ENCODE measurements around the gene RPS6KA3.
"Not testable (repeated sequence)": the region's sequence is repeated elsewhere in the genome, so short reads cannot be mapped to it uniquely, and the experiment has no call there.

The RPS6KA3 gene

GRCh38 chrX:20171887-20172286 is 94.8 kb downstream of the RPS6KA3 start:
- ATAC-seq (ENCODE audit: low read depth) (no peak), DNase-seq (ENCODE audit: low spot score) (no peak)
- Histone ChIP-seq H3K4me3 (ENCODE audit: severe bottlenecking) (no peak overlapping the region), H3K4me1 (ENCODE audit: insufficient read depth, poor library complexity, severe bottlenecking) (no peaks in the 10 kb centered on the region), H3K36me3 (ENCODE audit: low read depth) (peaks cover 36% of the 10 kb centered on the region), H3K27ac (ENCODE audit: poor library complexity, severe bottlenecking) (no peak overlapping the region), H3K27me3 (ENCODE audit: insufficient read depth, poor library complexity, severe bottlenecking) (no peaks in the 10 kb centered on the region), H3K9me3 (ENCODE audit: severe bottlenecking) (no peaks in the 10 kb centered on the region)
- TF ChIP-seq CTCF (IDR thresholded peaks at IDR 0.05; ENCODE audit: poor library complexity, severe bottlenecking), result no peak

DNA sequence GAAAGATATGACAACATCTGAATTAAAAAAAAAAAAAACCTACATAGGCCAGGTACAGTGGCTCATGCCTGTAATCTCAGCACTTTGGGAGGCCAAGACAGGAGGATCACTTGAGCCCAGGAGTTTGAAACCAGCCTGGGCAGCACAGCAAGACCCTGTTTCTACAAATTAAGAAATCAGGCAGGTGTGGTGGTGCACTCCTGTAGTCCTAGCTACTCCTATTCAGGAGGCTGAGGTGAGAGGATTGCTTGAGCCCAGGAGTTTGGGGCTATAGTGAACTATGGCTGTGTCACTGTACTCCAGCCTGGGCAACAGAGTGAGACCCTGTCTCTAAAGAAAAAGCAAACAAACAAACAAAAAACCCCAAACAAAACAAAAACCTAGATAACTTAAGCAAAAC is 104.2 kb downstream of the RPS6KA3 start:
- not testable (repeated sequence) for H3K27ac ChIP-seq (ENCODE audit: poor library complexity, severe bottlenecking); H3K9me3 ChIP-seq (ENCODE audit: severe bottlenecking); DNase-seq (ENCODE audit: low spot score); ATAC-seq (ENCODE audit: low read depth); H3K27me3 ChIP-seq (ENCODE audit: insufficient read depth, poor library complexity, severe bottlenecking); H3K4me1 ChIP-seq (ENCODE audit: insufficient read depth, poor library complexity, severe bottlenecking); H3K4me3 ChIP-seq (ENCODE audit: severe bottlenecking); H3K36me3 ChIP-seq (ENCODE audit: low read depth)

DNA sequence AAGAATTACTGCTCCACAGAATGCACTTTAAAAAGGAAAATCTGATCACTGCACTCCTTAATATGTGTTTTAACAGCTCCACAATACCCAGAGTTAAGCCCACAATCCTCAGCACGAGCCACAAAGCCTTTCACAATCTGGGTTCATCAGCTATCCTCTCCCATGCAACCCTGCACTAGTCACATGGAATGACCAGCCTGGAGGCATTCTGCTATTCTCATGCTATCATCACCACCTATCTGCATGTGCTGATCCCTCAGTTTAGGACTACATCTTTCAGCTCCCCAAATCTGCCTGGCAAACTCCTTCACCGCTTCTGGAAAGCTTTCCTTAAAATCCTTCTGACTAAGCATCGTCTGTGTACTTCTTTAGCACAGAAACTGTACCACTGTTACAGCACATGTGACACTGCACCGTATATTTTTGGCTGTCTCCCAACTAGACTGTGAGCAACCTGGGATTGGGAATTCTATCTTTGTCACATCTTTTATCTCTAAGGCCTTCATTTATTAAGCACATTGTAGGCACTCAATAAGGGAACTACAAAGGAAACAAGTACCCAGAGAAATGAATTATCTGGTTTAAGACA is 106.8 kb downstream of the RPS6KA3 start:
- Histone ChIP-seq H3K36me3 (ENCODE audit: low read depth) (peaks cover 7% of the 10 kb centered on the region; the same call in 1 of the 2 replicates), H3K4me1 (ENCODE audit: insufficient read depth, poor library complexity, severe bottlenecking) (no peaks in the 10 kb centered on the region), H3K4me3 (ENCODE audit: severe bottlenecking) (no peak overlapping the region), H3K27ac (ENCODE audit: poor library complexity, severe bottlenecking) (no peak overlapping the region), H3K9me3 (ENCODE audit: severe bottlenecking) (no peaks in the 10 kb centered on the region), H3K27me3 (ENCODE audit: insufficient read depth, poor library complexity, severe bottlenecking) (no peaks in the 10 kb centered on the region)
- TF ChIP-seq CTCF (IDR thresholded peaks at IDR 0.05; ENCODE audit: poor library complexity, severe bottlenecking), result no peak
- DNase-seq (ENCODE audit: low spot score) (no peak), ATAC-seq (ENCODE audit: low read depth) (no peak)

DNA sequence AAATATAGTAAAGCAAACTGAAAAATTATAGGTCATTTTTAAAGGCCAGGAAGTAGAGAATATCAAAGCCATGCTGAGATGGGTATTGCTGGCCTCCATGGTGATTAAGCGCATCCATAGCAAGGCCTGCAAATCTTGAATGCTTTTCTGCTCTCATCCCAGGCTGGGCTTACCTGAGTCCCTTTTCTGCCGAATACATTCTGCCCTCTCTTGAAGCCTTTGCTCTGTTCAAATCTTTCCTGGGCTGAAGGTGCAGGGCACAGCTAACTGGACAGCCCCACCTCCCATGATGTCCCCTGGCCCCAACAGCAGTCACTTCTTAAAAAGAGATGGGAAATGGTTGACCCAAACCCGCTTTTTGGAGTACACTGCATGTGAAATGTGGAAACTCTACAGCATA is 115.0 kb downstream of the RPS6KA3 start:
- ATAC-seq (ENCODE audit: low read depth), result no peak
- Histone ChIP-seq H3K4me1 (ENCODE audit: insufficient read depth, poor library complexity, severe bottlenecking) (no peaks in the 10 kb centered on the region), H3K4me3 (ENCODE audit: severe bottlenecking) (no peak overlapping the region), H3K9me3 (ENCODE audit: severe bottlenecking) (no peaks in the 10 kb centered on the region), H3K27ac (ENCODE audit: poor library complexity, severe bottlenecking) (no peak overlapping the region), H3K27me3 (ENCODE audit: insufficient read depth, poor library complexity, severe bottlenecking) (no peaks in the 10 kb centered on the region), H3K36me3 (ENCODE audit: low read depth) (peaks cover 8% of the 10 kb centered on the region; the same call in 1 of the 2 replicates)
- no peak for DNase-seq (ENCODE audit: low spot score)
- no peak for TF ChIP-seq CTCF (IDR thresholded peaks at IDR 0.05; ENCODE audit: poor library complexity, severe bottlenecking)

DNA sequence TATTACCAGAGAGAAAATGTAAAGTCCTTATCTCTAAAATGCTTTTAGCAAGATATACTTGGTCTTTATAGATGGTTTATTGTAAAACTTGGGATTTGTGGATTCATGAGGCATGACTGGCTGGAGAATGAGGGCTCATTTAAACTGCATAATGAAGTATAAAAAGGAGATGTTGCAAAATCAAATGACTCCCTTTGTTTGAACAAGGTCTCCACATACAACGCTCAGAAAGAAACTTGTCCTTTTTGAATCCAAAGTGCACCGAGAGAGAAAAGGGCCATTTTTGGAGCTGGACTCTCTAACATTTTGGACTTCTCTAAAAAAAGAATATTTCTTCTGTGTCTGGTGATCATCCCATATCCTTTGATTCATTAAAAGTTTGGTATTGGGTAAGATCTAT is 117.4 kb downstream of the RPS6KA3 start:
- no peaks in the 10 kb centered on the region for H3K27me3 ChIP-seq (ENCODE audit: insufficient read depth, poor library complexity, severe bottlenecking)

More for the DNA sequence above, 117.4 kb downstream of the RPS6KA3 start:
- peaks cover 2% of the 10 kb centered on the region; the same call in 1 of the 2 replicates for H3K36me3 ChIP-seq (ENCODE audit: low read depth)
- no peaks in the 10 kb centered on the region for H3K4me1 ChIP-seq (ENCODE audit: insufficient read depth, poor library complexity, severe bottlenecking)
- DNase-seq (ENCODE audit: low spot score) (no peak), ATAC-seq (ENCODE audit: low read depth) (no peak)
- H3K27ac ChIP-seq (ENCODE audit: poor library complexity, severe bottlenecking), result no peak overlapping the region
- TF ChIP-seq CTCF (IDR thresholded peaks at IDR 0.05; ENCODE audit: poor library complexity, severe bottlenecking), result no peak
- H3K9me3 ChIP-seq (ENCODE audit: severe bottlenecking), result no peaks in the 10 kb centered on the region
- no peak overlapping the region for H3K4me3 ChIP-seq (ENCODE audit: severe bottlenecking)
